ENCODE results near the gene TXNDC11. TPM values are rescaled to one million over a fixed set of nuclear protein-coding genes. Genes with fewer than 3 reads are reported as not detected.
A peak's percentile ranks its signal among the peaks of the same experiment; 100 is the strongest.

Gene TXNDC11
- total RNA-seq, 1 experiment from 2014 or later: 11.1 TPM

DNA sequence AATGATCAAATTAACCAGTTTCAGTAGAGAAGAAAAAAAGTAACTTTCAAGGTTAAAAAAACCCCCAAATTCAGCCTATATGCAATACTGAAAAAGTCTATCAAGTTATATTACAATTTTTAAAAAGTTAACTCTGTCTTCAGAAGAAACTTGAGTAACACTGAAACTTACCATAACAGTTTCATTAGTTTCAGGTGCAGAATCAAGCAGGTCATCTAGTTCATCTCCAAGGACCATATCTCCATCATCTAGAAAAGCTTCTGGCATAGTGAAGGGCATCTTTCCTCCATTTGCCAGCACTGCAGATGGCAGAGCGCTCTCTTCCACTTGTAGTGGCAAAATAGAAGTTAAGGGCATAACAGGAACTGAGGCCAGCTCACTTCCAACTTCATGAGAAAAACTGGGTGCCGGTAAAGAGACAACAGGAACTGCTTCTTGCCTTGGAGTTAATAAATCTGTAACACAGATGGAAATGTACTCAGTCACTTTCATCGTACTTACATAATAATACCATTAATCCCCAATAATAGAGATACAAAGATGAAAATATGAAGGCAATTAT, 31.5 kb upstream of the TXNDC11 start:
- DNase-seq (ENCODE audit: low spot score) (no peak), ATAC-seq (no peak)
- no peak overlapping the region for H3K27ac Mint-ChIP-seq
- H3K9me3 Mint-ChIP-seq: no peaks in the 10 kb centered on the region
- POLR2A ChIA-PET: no interaction called here
- H3K4me3 Mint-ChIP-seq: no peak overlapping the region
- CTCF ChIA-PET: no interaction called here
- no peaks in the 10 kb centered on the region for H3K27me3 Mint-ChIP-seq (ENCODE audit: low read depth)
- H3K4me1 Mint-ChIP-seq: no peaks in the 10 kb centered on the region
- H3K36me3 Mint-ChIP-seq: peaks cover 50% of the 10 kb centered on the region
- TF ChIP-seq, protein P1, sequence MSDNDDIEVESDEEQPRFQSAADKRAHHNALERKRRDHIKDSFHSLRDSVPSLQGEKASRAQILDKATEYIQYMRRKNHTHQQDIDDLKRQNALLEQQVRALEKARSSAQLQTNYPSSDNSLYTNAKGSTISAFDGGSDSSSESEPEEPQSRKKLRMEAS (CRISPR knock-in tag; IDR thresholded peaks at IDR 0.05): no peak
- no peak for TF ChIP-seq ZNF263 (CRISPR knock-in tag; IDR thresholded peaks at IDR 0.05; ENCODE audit: low read depth)
- no peak for TF ChIP-seq RORB (CRISPR knock-in tag; IDR thresholded peaks at IDR 0.05)
- TF ChIP-seq HMGA2 (CRISPR knock-in tag; IDR thresholded peaks at IDR 0.05): no peak
- TF ChIP-seq, protein P2, sequence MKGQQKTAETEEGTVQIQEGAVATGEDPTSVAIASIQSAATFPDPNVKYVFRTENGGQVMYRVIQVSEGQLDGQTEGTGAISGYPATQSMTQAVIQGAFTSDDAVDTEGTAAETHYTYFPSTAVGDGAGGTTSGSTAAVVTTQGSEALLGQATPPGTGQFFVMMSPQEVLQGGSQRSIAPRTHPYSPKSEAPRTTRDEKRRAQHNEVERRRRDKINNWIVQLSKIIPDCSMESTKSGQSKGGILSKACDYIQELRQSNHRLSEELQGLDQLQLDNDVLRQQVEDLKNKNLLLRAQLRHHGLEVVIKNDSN (CRISPR knock-in tag; IDR thresholded peaks at IDR 0.05): no peak
- no peak for TF ChIP-seq CBFB (CRISPR knock-in tag; IDR thresholded peaks at IDR 0.05; ENCODE audit: low read depth)

DNA sequence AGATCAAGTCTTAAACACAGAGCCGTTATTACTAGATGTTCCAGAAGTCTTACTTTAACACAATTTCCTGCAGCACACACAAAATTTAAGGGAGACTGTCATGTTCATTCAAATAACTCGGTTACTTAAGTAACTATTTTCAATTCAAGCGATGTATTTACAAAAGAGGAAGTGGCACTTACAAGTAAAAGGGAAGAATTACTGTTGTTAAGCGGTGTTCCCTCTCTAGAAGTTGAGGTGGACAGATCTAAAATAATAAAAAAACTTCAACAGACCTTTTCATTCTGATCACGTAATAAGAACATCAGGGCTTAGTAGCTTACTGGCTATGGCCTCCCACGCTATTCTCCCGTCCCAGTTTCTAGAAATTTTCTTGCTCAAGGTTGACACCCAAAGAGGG, 26.2 kb upstream of the TXNDC11 start:
- no peaks in the 10 kb centered on the region for H3K9me3 Mint-ChIP-seq
- no peak overlapping the region for H3K4me3 Mint-ChIP-seq
- DNase-seq (ENCODE audit: low spot score) (no peak), ATAC-seq (no peak)
- TF ChIP-seq CREM (CRISPR knock-in tag; IDR thresholded peaks at IDR 0.05) (no peak), MXD4 (CRISPR knock-in tag; IDR thresholded peaks at IDR 0.05; ENCODE audit: borderline replicate concordance) (no peak), GRHL2 (CRISPR knock-in tag; IDR thresholded peaks at IDR 0.05; ENCODE audit: insufficient replicate concordance, severe bottlenecking) (no peak), GABPB1 (CRISPR knock-in tag; IDR thresholded peaks at IDR 0.05) (no peak)
- TF ChIP-seq, protein P3, sequence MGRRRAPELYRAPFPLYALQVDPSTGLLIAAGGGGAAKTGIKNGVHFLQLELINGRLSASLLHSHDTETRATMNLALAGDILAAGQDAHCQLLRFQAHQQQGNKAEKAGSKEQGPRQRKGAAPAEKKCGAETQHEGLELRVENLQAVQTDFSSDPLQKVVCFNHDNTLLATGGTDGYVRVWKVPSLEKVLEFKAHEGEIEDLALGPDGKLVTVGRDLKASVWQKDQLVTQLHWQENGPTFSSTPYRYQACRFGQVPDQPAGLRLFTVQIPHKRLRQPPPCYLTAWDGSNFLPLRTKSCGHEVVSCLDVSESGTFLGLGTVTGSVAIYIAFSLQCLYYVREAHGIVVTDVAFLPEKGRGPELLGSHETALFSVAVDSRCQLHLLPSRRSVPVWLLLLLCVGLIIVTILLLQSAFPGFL (CRISPR knock-in tag; IDR thresholded peaks at IDR 0.05; ENCODE audit: borderline replicate concordance): no peak
- TF ChIP-seq, protein P4, sequence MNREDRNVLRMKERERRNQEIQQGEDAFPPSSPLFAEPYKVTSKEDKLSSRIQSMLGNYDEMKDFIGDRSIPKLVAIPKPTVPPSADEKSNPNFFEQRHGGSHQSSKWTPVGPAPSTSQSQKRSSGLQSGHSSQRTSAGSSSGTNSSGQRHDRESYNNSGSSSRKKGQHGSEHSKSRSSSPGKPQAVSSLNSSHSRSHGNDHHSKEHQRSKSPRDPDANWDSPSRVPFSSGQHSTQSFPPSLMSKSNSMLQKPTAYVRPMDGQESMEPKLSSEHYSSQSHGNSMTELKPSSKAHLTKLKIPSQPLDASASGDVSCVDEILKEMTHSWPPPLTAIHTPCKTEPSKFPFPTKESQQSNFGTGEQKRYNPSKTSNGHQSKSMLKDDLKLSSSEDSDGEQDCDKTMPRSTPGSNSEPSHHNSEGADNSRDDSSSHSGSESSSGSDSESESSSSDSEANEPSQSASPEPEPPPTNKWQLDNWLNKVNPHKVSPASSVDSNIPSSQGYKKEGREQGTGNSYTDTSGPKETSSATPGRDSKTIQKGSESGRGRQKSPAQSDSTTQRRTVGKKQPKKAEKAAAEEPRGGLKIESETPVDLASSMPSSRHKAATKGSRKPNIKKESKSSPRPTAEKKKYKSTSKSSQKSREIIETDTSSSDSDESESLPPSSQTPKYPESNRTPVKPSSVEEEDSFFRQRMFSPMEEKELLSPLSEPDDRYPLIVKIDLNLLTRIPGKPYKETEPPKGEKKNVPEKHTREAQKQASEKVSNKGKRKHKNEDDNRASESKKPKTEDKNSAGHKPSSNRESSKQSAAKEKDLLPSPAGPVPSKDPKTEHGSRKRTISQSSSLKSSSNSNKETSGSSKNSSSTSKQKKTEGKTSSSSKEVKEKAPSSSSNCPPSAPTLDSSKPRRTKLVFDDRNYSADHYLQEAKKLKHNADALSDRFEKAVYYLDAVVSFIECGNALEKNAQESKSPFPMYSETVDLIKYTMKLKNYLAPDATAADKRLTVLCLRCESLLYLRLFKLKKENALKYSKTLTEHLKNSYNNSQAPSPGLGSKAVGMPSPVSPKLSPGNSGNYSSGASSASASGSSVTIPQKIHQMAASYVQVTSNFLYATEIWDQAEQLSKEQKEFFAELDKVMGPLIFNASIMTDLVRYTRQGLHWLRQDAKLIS (CRISPR knock-in tag; IDR thresholded peaks at IDR 0.05; ENCODE audit: borderline replicate concordance): no peak
- peaks cover 64% of the 10 kb centered on the region for H3K36me3 Mint-ChIP-seq
- no peaks in the 10 kb centered on the region for H3K4me1 Mint-ChIP-seq
- H3K27me3 Mint-ChIP-seq (ENCODE audit: low read depth): no peaks in the 10 kb centered on the region
- H3K27ac Mint-ChIP-seq: 0 out of 2 replicates have a peak overlapping the region, but pooled peaks have one; percentile 22
- ChIA-PET POLR2A (no interaction called here), CTCF (interaction anchor here (1.7 kb wide), 1 partner anchor 28 kb away, joined by 9 read pairs; the partner anchor contains the start of gene ZC3H7A)

DNA sequence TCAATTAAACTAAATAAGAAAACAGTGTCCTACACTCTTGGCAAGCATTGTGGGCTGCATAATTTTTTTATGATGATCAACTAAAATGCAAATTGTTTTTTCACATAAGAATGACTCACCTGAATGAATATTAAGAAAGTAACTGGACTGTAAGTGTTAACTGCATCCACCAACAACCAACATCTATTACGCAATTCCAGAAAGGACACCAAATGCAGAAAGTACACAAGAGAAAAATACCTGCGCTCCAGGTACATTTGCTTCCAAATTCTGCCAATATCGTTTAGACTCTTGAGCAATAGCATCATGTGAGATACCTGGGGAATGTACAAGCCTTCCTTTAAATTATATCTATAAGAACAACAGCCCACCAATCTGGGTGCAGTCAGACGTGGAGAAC, 19.8 kb upstream of the TXNDC11 start:
- TF ChIP-seq SP1 (CRISPR knock-in tag; conservative IDR thresholded peaks at IDR 0.05): no peak
- TF ChIP-seq SOX15 (CRISPR knock-in tag; IDR thresholded peaks at IDR 0.05): no peak
- no peak for TF ChIP-seq NFE2L1 (CRISPR knock-in tag; IDR thresholded peaks at IDR 0.05)
- no peak for TF ChIP-seq RORB (CRISPR knock-in tag; IDR thresholded peaks at IDR 0.05)
- TF ChIP-seq NR1H2 (CRISPR knock-in tag; IDR thresholded peaks at IDR 0.05): no peak
- no peak overlapping the region for H3K27ac Mint-ChIP-seq
- DNase-seq (ENCODE audit: low spot score) (no peak), ATAC-seq (no peak)
- H3K27me3 Mint-ChIP-seq (ENCODE audit: low read depth): no peaks in the 10 kb centered on the region
- peaks cover 67% of the 10 kb centered on the region for H3K36me3 Mint-ChIP-seq
- H3K9me3 Mint-ChIP-seq: no peaks in the 10 kb centered on the region
- ChIA-PET CTCF (no interaction called here), POLR2A (no interaction called here)
- no peak overlapping the region for H3K4me3 Mint-ChIP-seq
- H3K4me1 Mint-ChIP-seq: no peaks in the 10 kb centered on the region
